ENCODE measurements around the gene TOX3.

Gene TOX3

GRCh38 chr16:52539191-52539590, 7.8 kb downstream of the TOX3 start:
- CTCF ChIA-PET, result no interaction called here
- Histone ChIP-seq H3K4me1 (ENCODE audit: control insufficient read depth, insufficient read depth, low read length) (peaks cover 9% of the 10 kb centered on the region), H3K27ac (ENCODE audit: extremely low read depth, low read depth, low read length) (no peak overlapping the region), H3K4me3 (ENCODE audit: low read depth, low read length) (no peak overlapping the region), H3K36me3 (ENCODE audit: control insufficient read depth in 2 of 2, insufficient read depth in 1 of 2, low read length in 2 of 2) (no peaks in the 10 kb centered on the region), H3K9me3 (ENCODE audit: control insufficient read depth, insufficient read depth, low read depth, low read length) (no peaks in the 10 kb centered on the region)
- POLR2A ChIA-PET, result no interaction called here
- TF ChIP-seq ZBTB44 (tag by site-specific recombination; IDR thresholded peaks at IDR 0.05) (no peak), ZNF488 (tag by site-specific recombination; IDR thresholded peaks at IDR 0.05) (no peak), ZNF138 (tag by site-specific recombination; IDR thresholded peaks at IDR 0.05; ENCODE audit: borderline replicate concordance) (no peak), ZBTB26 (tag by site-specific recombination; optimal IDR thresholded peaks at IDR 0.05) (no peak), HOXA7 (CRISPR knock-in tag; IDR thresholded peaks at IDR 0.05; ENCODE audit: borderline replicate concordance) (no peak), ZNF48 (tag by site-specific recombination; IDR thresholded peaks at IDR 0.05) (no peak)

- no peaks in the 10 kb centered on the region for H3K36me3 ChIP-seq (ENCODE audit: control insufficient read depth in 2 of 2, insufficient read depth in 1 of 2, low read length in 2 of 2)
- no peak overlapping the region for H3K4me3 ChIP-seq (ENCODE audit: low read depth, low read length)
- POLR2A ChIA-PET, result no interaction called here
- no peak overlapping the region for H3K27ac ChIP-seq (ENCODE audit: extremely low read depth, low read depth, low read length)
- no peaks in the 10 kb centered on the region for H3K9me3 ChIP-seq (ENCODE audit: control insufficient read depth, insufficient read depth, low read depth, low read length)
- CTCF ChIA-PET, result no interaction called here
- H3K4me1 ChIP-seq (ENCODE audit: control insufficient read depth, insufficient read depth, low read length), result peaks cover 2% of the 10 kb centered on the region
- TF ChIP-seq ZNF600 (tag by site-specific recombination; IDR thresholded peaks at IDR 0.05), result no peak
- no peak for TF ChIP-seq ZNF621 (tag by site-specific recombination; IDR thresholded peaks at IDR 0.05)
- no peak for TF ChIP-seq ZNF561 (tag by site-specific recombination; IDR thresholded peaks at IDR 0.05; ENCODE audit: borderline replicate concordance)
- no peak for TF ChIP-seq ZNF610 (tag by site-specific recombination; IDR thresholded peaks at IDR 0.05; ENCODE audit: borderline replicate concordance)
- no peak for TF ChIP-seq IKZF3 (tag by site-specific recombination; IDR thresholded peaks at IDR 0.05)
- TF ChIP-seq ZNF404 (tag by site-specific recombination; IDR thresholded peaks at IDR 0.05), result no peak
- TF ChIP-seq CTCF (tag by site-specific recombination; IDR thresholded peaks at IDR 0.05), result no peak
- TF ChIP-seq ZSCAN4 (tag by site-specific recombination; IDR thresholded peaks at IDR 0.05), result no peak
- no peak for TF ChIP-seq ZNF148 (tag by site-specific recombination; IDR thresholded peaks at IDR 0.05; ENCODE audit: borderline replicate concordance)
- no peak for TF ChIP-seq ZNF239 (tag by site-specific recombination; IDR thresholded peaks at IDR 0.05)
- no peak for TF ChIP-seq ZNF114 (tag by site-specific recombination; IDR thresholded peaks at IDR 0.05)
- no peak for TF ChIP-seq ZFP41 (tag by site-specific recombination; IDR thresholded peaks at IDR 0.05; ENCODE audit: borderline replicate concordance)
- no peak for TF ChIP-seq ZNF513 (tag by site-specific recombination; IDR thresholded peaks at IDR 0.05)
- TF ChIP-seq ZNF350 (tag by site-specific recombination; IDR thresholded peaks at IDR 0.05), result no peak
- TF ChIP-seq MEIS1 (CRISPR knock-in tag; IDR thresholded peaks at IDR 0.05; ENCODE audit: borderline replicate concordance), result no peak
- no peak for TF ChIP-seq ZBTB21 (tag by site-specific recombination; IDR thresholded peaks at IDR 0.05)
- no peak for TF ChIP-seq GLI2 (tag by site-specific recombination; IDR thresholded peaks at IDR 0.05; ENCODE audit: borderline replicate concordance, low read depth)
- TF ChIP-seq ZNF23 (tag by site-specific recombination; IDR thresholded peaks at IDR 0.05; ENCODE audit: borderline replicate concordance), result no peak
Observed at GRCh38 chr16:52538511-52538910, 8.4 kb downstream of the TOX3 start.

Data from HEK293 (cell line).